Stomach (tissue), 9 donors: ENCODE measurements around the gene ARHGAP22. TPM values are rescaled to one million over a fixed set of nuclear protein-coding genes. Genes with fewer than 3 reads are reported as not detected.

Source experiments
- DNase-seq, 2 donors: peaks; one replicate each; pipeline versions ENCODE4 v3.0.0 to v3.0.0-alpha.2; 2013 to 2019
- H3K27ac ChIP-seq, 5 donors: fragments of 200-600 bp in 4 of 5; sonication (generic) in 4 of 5; one replicate each; pipeline ENCODE4 v1.5.1; 2013 to 2019; ENCODE audit warnings: mild to moderate bottlenecking in 1 of 5, moderate library complexity in 1 of 5
- H3K27me3 ChIP-seq, 3 donors: fragments of 200-600 bp; sonication (generic); one replicate each; pipeline ENCODE4 v1.5.1; 2017 to 2019; ENCODE audit warnings: mixed run types in 1 of 3
- H3K36me3 ChIP-seq, 4 donors: fragments of 200-600 bp; sonication (generic); 1 replicate in 3 of 4; 2 replicates in 1 of 4; pipeline ENCODE4 v1.5.1; 2016 to 2019
- H3K4me1 ChIP-seq, 4 donors: fragments of 200-600 bp; sonication (generic); one replicate each; pipeline ENCODE4 v1.5.1; 2016 to 2019
- H3K4me3 ChIP-seq, 4 donors: fragments of 200-600 bp; sonication (generic) in 3 of 4; one replicate each; pipeline ENCODE4 v1.5.1; 2016 to 2019; ENCODE audit warnings: mild to moderate bottlenecking in 1 of 4
- H3K9me3 ChIP-seq, 4 donors: fragments of 200-600 bp; sonication (generic); one replicate each; pipeline ENCODE4 v1.5.1; 2016 to 2019
- EP300 ChIP-seq: sonication (generic); formaldehyde crosslinking; IDR thresholded peaks from one replicate; pipeline ENCODE4 v1.6.1; 2017; ENCODE audit warnings: antibody characterized with exemption
- POLR2A ChIP-seq, 4 donors: fragments of 450-650 bp; IDR thresholded peaks; one replicate each; pipeline ENCODE4 v1.6.1; 2016; ENCODE audit warnings: antibody characterized with exemption in 4 of 4, control low read depth in 2 of 4, mild to moderate bottlenecking in 1 of 4, moderate library complexity in 1 of 4
- POLR2AphosphoS5 ChIP-seq, 3 donors: sonication (generic); formaldehyde crosslinking; IDR thresholded peaks; one replicate each; pipeline ENCODE4 v1.6.1; 2016; ENCODE audit warnings: antibody characterized with exemption in 3 of 3
- WGBS, 5 donors: extraction: QIAGEN DNeasy Blood & Tissue Kit in 3 of 5; methylation state at CpG; one replicate each; pipeline versions ENCODE4 v1.1.5 to v1.1.7; 2013 to 2018; 5-methylcytosine and 5-hydroxymethylcytosine counted together
- intact Hi-C: fragments of 100-400 bp; cut with DNase I; formaldehyde crosslinking; loops from one replicate; pipeline ENCODE4 v1.15.1; 2023; ENCODE audit warnings: low total_unique reads
- polyA plus RNA-seq, 3 donors: library from polyadenylated mRNA; stranded (reverse); fragments of 200-250 nt; gene quantifications; one replicate each; pipeline ENCODE4 v1.2.3, GENCODE V29; 2013
- total RNA-seq, 5 donors: library from RNA; depleted of rRNA; stranded (reverse); fragments of >200 nt; gene quantifications; one replicate each; pipeline versions ENCODE4 v1.1.0 to v1.2.3, GENCODE V29; 2014 to 2016
- TF ChIP-seq, protein P1 (sequence below), 7 experiments: fragments of 450-650 bp in 4 of 7; fragments of 200-600 bp in 3 of 7; sonication (generic) in 3 of 7; IDR thresholded peaks; one replicate each; pipeline ENCODE4 v1.5.1; 2016 to 2019; ENCODE audit warnings: antibody characterized with exemption in 7 of 7, control low read depth in 2 of 7, mild to moderate bottlenecking in 1 of 7
- donor health status: healthy with polysubstance abuse.
- donor health status: Bipolar disorder and iron deficiency.
- donor health status: healthy.

The ARHGAP22 gene
- total and polyA plus RNA-seq, 8 donors, result 1.3 to 28.6 (median 2.2) TPM; not detected in 1

- H3K36me3 ChIP-seq, result peaks cover 0 to 16% (median 0%) of the 10 kb centered on the region in 4 donors
- H3K9me3 ChIP-seq, result no peaks in the 10 kb centered on the region
- H3K27ac ChIP-seq, result no peak overlapping the region
- H3K4me3 ChIP-seq, result no peak overlapping the region
- 93 to 97% (median 95%) methylated on average over 4 of the region's 4 CpGs for WGBS, 5 donors
- TF ChIP-seq EP300 (no peak), POLR2AphosphoS5 (IDR thresholded peaks at IDR 0.05) (no peak)
- TF ChIP-seq, protein P1, sequence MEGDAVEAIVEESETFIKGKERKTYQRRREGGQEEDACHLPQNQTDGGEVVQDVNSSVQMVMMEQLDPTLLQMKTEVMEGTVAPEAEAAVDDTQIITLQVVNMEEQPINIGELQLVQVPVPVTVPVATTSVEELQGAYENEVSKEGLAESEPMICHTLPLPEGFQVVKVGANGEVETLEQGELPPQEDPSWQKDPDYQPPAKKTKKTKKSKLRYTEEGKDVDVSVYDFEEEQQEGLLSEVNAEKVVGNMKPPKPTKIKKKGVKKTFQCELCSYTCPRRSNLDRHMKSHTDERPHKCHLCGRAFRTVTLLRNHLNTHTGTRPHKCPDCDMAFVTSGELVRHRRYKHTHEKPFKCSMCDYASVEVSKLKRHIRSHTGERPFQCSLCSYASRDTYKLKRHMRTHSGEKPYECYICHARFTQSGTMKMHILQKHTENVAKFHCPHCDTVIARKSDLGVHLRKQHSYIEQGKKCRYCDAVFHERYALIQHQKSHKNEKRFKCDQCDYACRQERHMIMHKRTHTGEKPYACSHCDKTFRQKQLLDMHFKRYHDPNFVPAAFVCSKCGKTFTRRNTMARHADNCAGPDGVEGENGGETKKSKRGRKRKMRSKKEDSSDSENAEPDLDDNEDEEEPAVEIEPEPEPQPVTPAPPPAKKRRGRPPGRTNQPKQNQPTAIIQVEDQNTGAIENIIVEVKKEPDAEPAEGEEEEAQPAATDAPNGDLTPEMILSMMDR (IDR thresholded peaks at IDR 0.05), result no peak
- intact Hi-C loops, result no loop called here
- H3K27me3 ChIP-seq, result no peaks in the 10 kb centered on the region
- peaks cover 0 to 7% (median 0%) of the 10 kb centered on the region in 4 donors for H3K4me1 ChIP-seq
- no peak for DNase-seq
Observed at GRCh38 chr10:48419714-48420113, 185.2 kb downstream of the ARHGAP22 start.

GRCh38 chr10:48418189-48418788 lies 186.6 kb downstream of the ARHGAP22 start:
- Histone ChIP-seq H3K9me3 (no peaks in the 10 kb centered on the region), H3K4me1 (peaks cover 0 to 7% (median 0%) of the 10 kb centered on the region in 4 donors), H3K36me3 (peaks cover 0 to 17% (median under 1%) of the 10 kb centered on the region in 4 donors), H3K27me3 (no peaks in the 10 kb centered on the region), H3K27ac (no peak overlapping the region), H3K4me3 (no peak overlapping the region)
- no peak for TF ChIP-seq POLR2AphosphoS5 (IDR thresholded peaks at IDR 0.05)
- TF ChIP-seq EP300, result no peak
- no peak for TF ChIP-seq POLR2A (IDR thresholded peaks at IDR 0.05)
- TF ChIP-seq, protein P1 (IDR thresholded peaks at IDR 0.05), result no peak
- DNase-seq, result no peak
- intact Hi-C loops, result no loop called here
- 82 to 91% (median 85%) methylated on average over 5 of the region's 5 CpGs for WGBS, 5 donors

DNA sequence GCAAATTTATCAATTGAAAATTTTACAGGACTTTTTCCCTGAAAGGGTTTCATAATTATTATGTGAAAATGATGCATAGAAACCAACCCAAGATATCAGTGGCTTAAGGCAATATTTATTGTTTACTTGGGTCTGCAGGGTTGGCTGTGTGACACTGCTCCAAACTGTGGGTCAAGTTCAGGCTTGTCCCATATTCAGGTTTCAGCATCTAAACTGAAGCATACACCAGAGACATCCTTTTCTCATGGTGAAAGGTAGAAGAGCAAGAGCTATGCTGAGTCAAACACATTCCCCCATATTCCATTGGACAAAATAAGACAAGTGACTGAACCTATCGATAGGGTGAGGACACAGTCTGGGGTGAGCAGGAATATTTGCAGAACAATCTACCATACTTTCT lies 187.5 kb downstream of the ARHGAP22 start:
- WGBS, 5 donors, result 81 to 100% (median 91%) methylated on average over 1 of the region's 1 CpG
- no peak for DNase-seq
- Histone ChIP-seq H3K27me3 (no peaks in the 10 kb centered on the region), H3K27ac (no peak overlapping the region), H3K4me1 (peaks cover 0 to 7% (median 0%) of the 10 kb centered on the region in 4 donors), H3K9me3 (peaks cover 0 to 6% (median 6%) of the 10 kb centered on the region in 4 donors), H3K4me3 (no peak overlapping the region), H3K36me3 (peaks cover 0 to 27% (median 9%) of the 10 kb centered on the region in 4 donors)
- no peak for TF ChIP-seq EP300
- TF ChIP-seq POLR2A (IDR thresholded peaks at IDR 0.05), result no peak
- TF ChIP-seq, protein P1 (IDR thresholded peaks at IDR 0.05), result no peak
- intact Hi-C loops, result no loop called here

DNA sequence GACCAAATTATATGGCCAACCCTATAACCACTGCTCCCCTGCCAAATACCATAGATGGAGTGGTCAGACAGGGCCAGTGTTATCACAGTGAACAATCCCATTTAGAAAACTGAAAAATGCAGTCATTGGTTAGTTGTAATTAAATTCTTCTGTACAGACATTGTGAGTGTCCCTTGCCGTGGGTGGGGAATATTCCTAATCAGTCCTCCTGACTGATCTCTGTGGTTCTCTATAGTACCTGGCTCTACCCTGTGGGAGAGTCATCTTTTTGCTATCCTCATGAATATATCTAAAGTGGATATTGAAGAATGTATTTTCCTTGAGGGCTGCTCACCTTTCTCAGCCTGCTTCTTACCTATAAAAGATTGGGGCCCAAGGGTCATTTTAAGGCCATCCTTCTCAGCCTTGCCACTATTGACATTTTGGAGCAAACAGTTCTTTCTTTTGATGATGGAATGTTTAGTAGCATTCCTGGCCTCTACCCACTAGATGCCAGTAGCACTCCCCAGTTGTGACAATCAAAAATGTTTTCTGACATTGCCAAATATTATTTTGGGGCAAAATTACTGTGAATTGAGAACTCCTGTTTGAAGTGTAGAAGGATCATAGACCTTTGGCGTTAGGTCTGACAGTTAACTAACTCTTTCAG lies 188.2 kb downstream of the ARHGAP22 start:
- TF ChIP-seq POLR2AphosphoS5 (IDR thresholded peaks at IDR 0.05), result no peak
- TF ChIP-seq POLR2A (IDR thresholded peaks at IDR 0.05), result no peak
- TF ChIP-seq EP300, result no peak
- TF ChIP-seq, protein P1 (IDR thresholded peaks at IDR 0.05), result no peak
- Histone ChIP-seq H3K27ac (no peak overlapping the region), H3K36me3 (peaks cover 0 to 32% (median 15%) of the 10 kb centered on the region in 4 donors), H3K27me3 (no peaks in the 10 kb centered on the region), H3K9me3 (peaks cover 0 to 13% (median 13%) of the 10 kb centered on the region in 4 donors), H3K4me1 (peaks cover 0 to 7% (median 0%) of the 10 kb centered on the region in 4 donors), H3K4me3 (no peak overlapping the region)
- intact Hi-C loops, result no loop called here
- no peak for DNase-seq
- WGBS, 5 donors, result 67 to 87% (median 82%) methylated on average over 2 of the region's 2 CpGs
